Left lung (tissue), 10 donors: ENCODE results near the gene HECTD2. TPM values are rescaled to one million over a fixed set of nuclear protein-coding genes. Genes with fewer than 3 reads are reported as not detected.

Experiments used
- ATAC-seq: fragments of 200-7000 bp; cut with Tn5 transposase; one replicate; pipeline ENCODE4 v1.9.1; 2020; ENCODE audit warnings: moderate library complexity
- DNase-seq, 4 donors: peaks; one replicate each; pipeline ENCODE4 v3.0.0-alpha.2; 2013 to 2020
- H3K27ac ChIP-seq, 2 donors: fragments of 200-600 bp; sonication (generic) in 1 of 2; one replicate each; pipeline versions ENCODE4 v1.5.0 to v1.8.0; 2020 to 2021
- H3K27me3 ChIP-seq, 2 donors: fragments of 200-600 bp; sonication (generic) in 1 of 2; one replicate each; pipeline versions ENCODE4 v1.5.0 to v1.8.0; 2020 to 2021
- H3K36me3 ChIP-seq, 2 donors: fragments of 200-600 bp; sonication (generic) in 1 of 2; one replicate each; pipeline versions ENCODE4 v1.5.0 to v1.8.0; 2020 to 2021
- H3K4me1 ChIP-seq, 2 donors: fragments of 200-600 bp; one replicate each; pipeline ENCODE4 v1.8.0; 2021
- H3K4me3 ChIP-seq, 2 donors: fragments of 200-600 bp; sonication (generic) in 1 of 2; one replicate each; pipeline versions ENCODE4 v1.5.0 to v1.8.0; 2020 to 2021; ENCODE audit warnings: mild to moderate bottlenecking in 1 of 2
- H3K9me3 ChIP-seq, 2 donors: fragments of 200-600 bp; sonication (generic) in 1 of 2; one replicate each; pipeline versions ENCODE4 v1.5.0 to v1.8.0; 2020 to 2021
- CTCF ChIP-seq, 2 donors: fragments of 200-600 bp; sonication (generic) in 1 of 2; IDR thresholded peaks; one replicate each; pipeline versions ENCODE4 v1.5.0 to v1.8.0; 2021; ENCODE audit warnings: antibody characterized with exemption in 2 of 2
- intact Hi-C, 2 donors: fragments of 100-400 bp; cut with DNase I; formaldehyde crosslinking; loops; one replicate each; pipeline versions ENCODE4 v1.11.2 to v1.14.2; 2022
- polyA plus RNA-seq, 6 donors: library from polyadenylated mRNA; unstranded; fragments of 120-200 nt; gene quantifications; one replicate each; pipeline ENCODE4 v1.2.1, GENCODE V29; 2013; ENCODE audit not compliant: insufficient read length in 6 of 6
- total RNA-seq, 2 donors: library from RNA; stranded (reverse); fragmentation: NEBNext Ultra II Directional; extraction: Animal tissue kit (Norgen Biotek cat#: 25700); gene quantifications; one replicate each; pipeline ENCODE4 v1.2.1, GENCODE V29; 2021
- donor health status: DM: no; HTN: yes; CAD: no.
- donor health status: DM: no; HTN: no; CAD: no.

Gene HECTD2
- total and polyA plus RNA-seq, 8 donors: 9.9 to 89.1 (median 74.7) TPM

- H3K9me3 ChIP-seq: peaks cover 0 to 4% of the 10 kb centered on the region in 2 donors
- peak in 2 of 4 donors; percentile 92 to 94 for DNase-seq
- no peaks in the 10 kb centered on the region for H3K27me3 ChIP-seq
- no peak for TF ChIP-seq CTCF (IDR thresholded peaks at IDR 0.05)
- H3K4me1 ChIP-seq: peaks cover 0 to 5% of the 10 kb centered on the region in 2 donors
- ATAC-seq: no peak
- H3K4me3 ChIP-seq: no peak overlapping the region
- H3K36me3 ChIP-seq: no peaks in the 10 kb centered on the region
- H3K27ac ChIP-seq: no peak overlapping the region
- intact Hi-C loops: no loop called here
Observed at GRCh38 chr10:91541481-91541880, 131.3 kb downstream of the HECTD2 start.

GRCh38 chr10:91545384-91545783 lies 135.2 kb downstream of the HECTD2 start:
- Histone ChIP-seq H3K9me3 (peaks cover 0 to 4% of the 10 kb centered on the region in 2 donors), H3K4me1 (peaks cover 0 to 5% of the 10 kb centered on the region in 2 donors), H3K36me3 (no peaks in the 10 kb centered on the region), H3K4me3 (no peak overlapping the region), H3K27me3 (no peaks in the 10 kb centered on the region), H3K27ac (no peak overlapping the region)
- DNase-seq (no peak), ATAC-seq (no peak)
- intact Hi-C loops: no loop called here
- no peak for TF ChIP-seq CTCF (IDR thresholded peaks at IDR 0.05)

GRCh38 chr10:91545838-91546237 lies 135.7 kb downstream of the HECTD2 start:
- H3K4me1 ChIP-seq: peaks cover 0 to 5% of the 10 kb centered on the region in 2 donors
- peaks cover 0 to 2% of the 10 kb centered on the region in 2 donors for H3K9me3 ChIP-seq
- peak in 2 of 4 donors; percentile 75 to 82 for DNase-seq
- ATAC-seq: no peak
- H3K36me3 ChIP-seq: no peaks in the 10 kb centered on the region
- no peak overlapping the region for H3K27ac ChIP-seq
- intact Hi-C loops: no loop called here
- H3K4me3 ChIP-seq: no peak overlapping the region
- TF ChIP-seq CTCF (IDR thresholded peaks at IDR 0.05): no peak
- no peaks in the 10 kb centered on the region for H3K27me3 ChIP-seq

GRCh38 chr10:91549262-91549661 lies 139.1 kb downstream of the HECTD2 start:
- ATAC-seq (no peak), DNase-seq (no peak)
- no peaks in the 10 kb centered on the region for H3K36me3 ChIP-seq
- no peaks in the 10 kb centered on the region for H3K9me3 ChIP-seq
- no peak overlapping the region for H3K4me3 ChIP-seq
- no peak for TF ChIP-seq CTCF (IDR thresholded peaks at IDR 0.05)
- intact Hi-C loops: no loop called here
- no peaks in the 10 kb centered on the region for H3K4me1 ChIP-seq
- H3K27ac ChIP-seq: no peak overlapping the region
- H3K27me3 ChIP-seq: no peaks in the 10 kb centered on the region

- no peak for DNase-seq
- no peaks in the 10 kb centered on the region for H3K36me3 ChIP-seq
- H3K9me3 ChIP-seq: no peaks in the 10 kb centered on the region
- ATAC-seq: no peak
- no peak for TF ChIP-seq CTCF (IDR thresholded peaks at IDR 0.05)
- no peaks in the 10 kb centered on the region for H3K27me3 ChIP-seq
- H3K27ac ChIP-seq: no peak overlapping the region
- H3K4me1 ChIP-seq: no peaks in the 10 kb centered on the region
- intact Hi-C loops: loop anchor here in 1 of 2 donors (5.0 kb wide), 1 partner anchor 82 kb away; the partner anchor contains the start of gene PPP1R3C
- no peak overlapping the region for H3K4me3 ChIP-seq
Observed at GRCh38 chr10:91550021-91550420, 139.9 kb downstream of the HECTD2 start.
